GM21447 (cell line): ENCODE measurements around the gene ATP5F1D.

ENCODE experiments used
- ATAC-seq: cut with Tn5 transposase; IDR thresholded peaks from one replicate; pipeline ENCODE4 v1.9.1; 2021; ENCODE audit not compliant: unreplicated experiment

Gene ATP5F1D

GRCh38 chr19:1269065-1269477 is 27.5 kb downstream of the ATP5F1D start, which contains the start of gene CIRBP:
Gene CIRBP (plus strand): TSS chr19:1269332. CDS start chr19:1270934, 1,602 bp downstream.
- peak; percentile 44 for ATAC-seq

DNA sequence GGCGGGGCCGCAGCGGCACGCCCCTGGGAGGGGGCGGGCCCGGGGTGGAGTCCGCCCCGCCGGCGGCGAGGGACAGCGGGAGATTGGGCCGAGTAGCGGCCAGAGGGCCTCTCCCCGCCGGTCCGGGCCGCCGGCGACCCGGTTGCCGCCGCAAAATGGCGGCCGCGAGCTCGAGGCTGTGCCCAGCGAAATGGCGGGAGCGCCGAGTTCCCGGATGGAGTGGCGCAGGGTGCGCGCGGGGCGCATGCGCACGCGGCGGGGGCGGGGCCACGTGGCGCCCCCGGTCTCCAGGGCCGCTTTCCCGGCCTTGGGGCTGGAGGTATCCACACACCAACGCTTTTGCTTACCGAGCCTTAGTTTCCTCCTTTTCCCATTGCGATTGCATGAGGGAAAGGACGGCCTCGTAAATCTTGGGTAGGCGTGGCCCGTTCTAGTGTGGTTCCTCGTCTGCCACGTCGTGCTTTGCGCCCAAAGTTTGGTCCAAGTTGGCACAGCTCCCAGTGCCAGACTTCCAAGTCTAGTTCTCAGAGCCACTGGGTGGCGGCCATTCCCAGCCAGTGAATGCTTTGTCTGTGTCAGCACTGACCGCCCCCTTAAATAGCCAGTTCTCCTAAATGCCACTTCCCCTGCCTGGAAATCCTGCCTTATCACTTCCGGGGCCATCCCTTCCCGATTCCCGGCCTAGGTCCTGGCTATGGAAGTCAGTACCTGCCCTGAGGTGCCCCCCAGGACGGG is 28.1 kb downstream of the ATP5F1D start:
- ATAC-seq = peak; percentile 20

DNA sequence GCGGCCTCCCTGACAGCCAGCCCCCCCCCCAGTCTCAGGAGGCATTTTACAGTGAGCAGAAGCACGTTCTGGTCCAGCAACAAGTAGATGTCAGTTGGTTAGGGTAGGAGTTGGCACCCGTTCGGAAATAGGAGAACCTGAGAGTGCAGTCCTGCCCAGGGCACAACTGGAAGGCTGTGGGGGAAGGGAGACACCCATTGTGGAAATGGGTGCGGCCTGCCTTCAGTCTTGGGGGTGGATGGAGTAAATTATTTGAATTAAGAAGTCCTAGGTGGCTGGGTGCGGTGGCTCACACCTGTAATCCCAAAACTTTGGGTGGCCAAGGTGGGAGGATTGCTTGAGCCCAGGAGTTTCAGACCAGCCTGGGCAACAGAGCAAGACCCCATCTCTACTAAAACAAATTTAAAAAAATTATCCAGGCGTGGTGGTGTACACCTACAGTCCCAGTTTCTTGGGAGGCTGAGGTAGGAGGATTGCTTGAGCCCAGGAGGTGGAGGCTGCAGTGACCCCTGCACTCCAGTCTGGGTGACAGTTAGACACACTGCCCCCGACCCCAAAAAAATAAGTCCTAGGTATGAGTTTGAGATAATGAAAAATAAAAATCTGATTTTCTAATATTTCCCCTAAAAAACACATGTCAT is 28.8 kb downstream of the ATP5F1D start:
- no peak for ATAC-seq

DNA sequence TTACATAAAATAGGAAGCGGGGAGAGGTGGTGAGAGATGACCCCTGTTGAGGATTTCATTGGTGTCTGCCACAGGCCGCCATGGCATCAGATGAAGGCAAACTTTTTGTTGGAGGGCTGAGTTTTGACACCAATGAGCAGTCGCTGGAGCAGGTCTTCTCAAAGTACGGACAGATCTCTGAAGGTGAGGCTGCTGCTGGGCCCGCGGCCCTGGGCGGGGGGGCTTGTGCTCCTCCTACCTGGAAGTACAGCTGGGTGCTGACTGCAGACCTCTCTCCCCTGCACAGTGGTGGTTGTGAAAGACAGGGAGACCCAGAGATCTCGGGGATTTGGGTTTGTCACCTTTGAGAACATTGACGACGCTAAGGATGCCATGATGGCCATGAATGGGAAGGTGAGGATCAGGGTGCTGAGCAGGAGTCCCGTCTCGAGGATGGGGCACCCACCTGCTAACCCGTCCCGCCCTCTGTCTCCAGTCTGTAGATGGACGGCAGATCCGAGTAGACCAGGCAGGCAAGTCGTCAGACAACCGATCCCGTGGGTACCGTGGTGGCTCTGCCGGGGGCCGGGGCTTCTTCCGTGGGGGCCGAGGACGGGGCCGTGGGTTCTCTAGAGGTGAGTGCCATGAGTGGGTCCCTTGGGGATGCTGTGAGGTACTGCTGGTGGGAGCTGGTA is 29.4 kb downstream of the ATP5F1D start:
- no peak for ATAC-seq

GRCh38 chr19:1271528-1272422 is 30.2 kb downstream of the ATP5F1D start:
- no peak for ATAC-seq

GRCh38 chr19:1272423-1273262 is 31.1 kb downstream of the ATP5F1D start:
- no peak for ATAC-seq

DNA sequence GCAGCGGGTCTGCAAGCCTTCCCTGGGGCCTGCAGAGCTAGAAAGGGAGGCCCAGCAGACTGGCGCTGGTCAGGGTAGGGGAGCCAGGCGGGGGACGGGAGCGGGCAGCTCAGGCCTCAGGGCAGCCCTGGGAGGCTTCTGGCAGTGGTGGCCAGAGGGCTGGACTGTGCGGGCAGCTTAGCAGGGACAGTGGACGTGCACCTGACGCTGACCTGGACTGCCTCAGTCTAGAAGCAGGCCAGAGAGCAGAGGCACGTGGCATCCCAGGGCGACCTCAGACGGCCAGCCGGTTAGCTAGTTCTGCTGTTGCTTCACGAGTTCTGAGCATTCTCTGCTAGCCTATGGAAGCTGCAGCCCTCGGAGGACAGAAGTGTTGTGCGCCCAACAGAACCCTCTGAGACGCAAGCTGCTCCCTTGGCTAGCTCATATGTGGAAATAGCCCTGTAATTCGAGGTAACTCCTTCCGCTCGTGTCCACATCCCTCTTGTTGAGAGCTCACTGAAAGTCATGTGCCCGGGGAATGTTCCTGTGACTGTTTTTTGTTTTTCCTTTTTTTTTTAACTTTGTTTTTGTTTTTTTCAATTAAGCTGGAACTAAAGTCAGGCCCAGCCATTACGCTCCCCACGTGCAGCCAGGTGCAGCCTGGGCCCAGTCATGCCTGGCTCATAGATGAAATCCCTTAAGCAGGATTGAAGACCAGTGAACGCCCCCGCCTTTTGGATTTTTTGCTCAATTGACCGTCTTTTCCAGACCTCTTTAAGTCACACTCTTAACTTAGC is 31.9 kb downstream of the ATP5F1D start:
- no peak for ATAC-seq

GRCh38 chr19:1274081-1274851 is 32.7 kb downstream of the ATP5F1D start:
- no peak for ATAC-seq

DNA sequence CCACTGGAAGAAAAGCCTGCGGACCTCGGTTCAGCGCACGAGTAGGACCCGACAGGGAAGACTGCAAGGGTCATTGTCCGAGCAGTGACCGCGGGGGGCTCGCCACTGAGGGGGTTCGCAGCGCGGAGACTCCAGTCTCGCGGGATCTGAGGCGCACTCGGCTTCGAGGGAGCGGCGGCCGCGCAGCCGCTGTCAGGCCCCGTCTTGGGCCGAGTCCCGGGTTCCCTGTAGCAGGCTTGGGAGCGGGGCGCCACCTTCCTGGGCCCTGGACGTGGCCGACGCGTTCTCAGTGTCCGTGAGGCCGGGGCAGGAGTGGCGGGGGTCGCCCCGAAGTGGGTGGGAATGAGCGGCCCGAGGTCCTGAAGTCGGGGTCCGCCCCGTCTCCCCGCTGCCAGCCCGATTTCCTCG is 33.3 kb downstream of the ATP5F1D start:
- ATAC-seq = no peak

- peak; percentile 68 for ATAC-seq
Measured at GRCh38 chr19:1275260-1275975, 33.9 kb downstream of the ATP5F1D start, which contains the start of gene FAM174C. Gene FAM174C (plus strand): TSS chr19:1275530. CDS start chr19:1275550, 20 bp downstream.

GRCh38 chr19:1275976-1276627 is 34.6 kb downstream of the ATP5F1D start:
- ATAC-seq = no peak

GRCh38 chr19:1276628-1277022 is 35.1 kb downstream of the ATP5F1D start:
- ATAC-seq = no peak

- no peak for ATAC-seq
Measured at GRCh38 chr19:1277061-1277460, 35.5 kb downstream of the ATP5F1D start.

GRCh38 chr19:1278074-1278473 is 36.5 kb downstream of the ATP5F1D start:
- no peak for ATAC-seq

- no peak for ATAC-seq
Measured at GRCh38 chr19:1278713-1279660, 37.4 kb downstream of the ATP5F1D start.

- ATAC-seq = no peak
Measured at GRCh38 chr19:1279782-1280341, 38.3 kb downstream of the ATP5F1D start.
